CD14-positive monocyte (primary cell): ENCODE data around the gene KLC3. TPM values are rescaled to one million over a fixed set of nuclear protein-coding genes. Genes with fewer than 3 reads are reported as not detected.

Experiments
- DNase-seq, 3 donors: peaks; one replicate each; pipeline ENCODE4 v3.0.0-alpha.2; 2011 to 2022
- H2AFZ ChIP-seq: 2 replicates; pipeline ENCODE4 v1.6.0; 2012; ENCODE audit warnings: mild to moderate bottlenecking, low read depth, low read length, inconsistent platforms; ENCODE audit not compliant: insufficient read depth, poor library complexity, severe bottlenecking
- H3K27ac ChIP-seq, 2 donors: 1 replicate in 1 of 2; 2 replicates in 1 of 2; pipeline ENCODE4 v1.5.1; 2012 to 2013; ENCODE audit warnings: low read length in 2 of 2, control low read depth in 1 of 2, inconsistent platforms in 1 of 2, low read depth in 1 of 2, mild to moderate bottlenecking in 1 of 2
- H3K27me3 ChIP-seq, 2 donors: one replicate each; pipeline versions ENCODE4 v1.6.0 to v1.6.1; 2011 to 2013; ENCODE audit warnings: low read length in 2 of 2; ENCODE audit not compliant: control insufficient read depth in 2 of 2, insufficient read depth in 2 of 2
- H3K36me3 ChIP-seq, 2 donors: replicated peaks in 1 of 2; 1 replicate in 1 of 2; 2 replicates in 1 of 2; pipeline versions ENCODE4 v1.5.1 to v1.6.1; 2012 to 2013; ENCODE audit warnings: low read length in 2 of 2, control low read depth in 1 of 2, inconsistent platforms in 1 of 2, mild to moderate bottlenecking in 1 of 2; ENCODE audit not compliant: insufficient read depth in 2 of 2, control insufficient read depth in 1 of 2
- H3K4me1 ChIP-seq, 2 donors: 1 replicate in 1 of 2; 2 replicates in 1 of 2; pipeline versions ENCODE4 v1.5.1 to v1.6.1; 2012 to 2013; ENCODE audit warnings: low read length in 2 of 2, control low read depth in 1 of 2, inconsistent platforms in 1 of 2, mild to moderate bottlenecking in 1 of 2, moderate library complexity in 1 of 2; ENCODE audit not compliant: insufficient read depth in 2 of 2, control insufficient read depth in 1 of 2
- H3K4me2 ChIP-seq: replicated peaks from 2 replicates; pipeline ENCODE3; 2012; ENCODE audit warnings: low read length, moderate library complexity, mild to moderate bottlenecking; ENCODE audit not compliant: poor library complexity, severe bottlenecking; ENCODE audit errors: extremely low read depth
- H3K4me3 ChIP-seq, 3 experiments: fragments of 200-600 bp in 1 of 3; sonication (generic) in 1 of 3; replicated peaks in 1 of 3; 1 replicate in 2 of 3; 2 replicates in 1 of 3; pipeline ENCODE4 v1.5.1; 2011 to 2013; ENCODE audit warnings: low read length in 3 of 3, mild to moderate bottlenecking in 3 of 3, control low read depth in 2 of 3, low read depth in 2 of 3, inconsistent platforms in 1 of 3, moderate library complexity in 1 of 3
- H3K79me2 ChIP-seq: 2 replicates; pipeline ENCODE4 v1.6.0; 2012; ENCODE audit warnings: mild to moderate bottlenecking, control low read depth, inconsistent platforms, low read length, moderate library complexity; ENCODE audit not compliant: insufficient read depth
- H3K9ac ChIP-seq: 2 replicates; pipeline ENCODE4 v1.6.0; 2017; ENCODE audit warnings: low read length, mild to moderate bottlenecking; ENCODE audit not compliant: insufficient read depth, poor library complexity, severe bottlenecking
- H3K9me3 ChIP-seq, 2 donors: replicated peaks in 1 of 2; 1 replicate in 1 of 2; 2 replicates in 1 of 2; pipeline versions ENCODE4 v1.5.1 to v1.6.1; 2012 to 2013; ENCODE audit warnings: low read length in 2 of 2, control low read depth in 1 of 2; ENCODE audit not compliant: control insufficient read depth in 1 of 2, insufficient read depth in 1 of 2
- H4K20me1 ChIP-seq: 2 replicates; pipeline ENCODE4 v1.6.0; 2012; ENCODE audit warnings: mild to moderate bottlenecking, low read length, control low read depth, moderate library complexity; ENCODE audit not compliant: insufficient read depth
- H3K27ac Mint-ChIP-seq, 7 donors: one replicate each; pipeline ENCODE4 v1.8.0; 2020; ENCODE audit warnings: mild to moderate bottlenecking in 7 of 7, mixed read lengths in 7 of 7, moderate library complexity in 6 of 7, inconsistent platforms in 2 of 7
- H3K27me3 Mint-ChIP-seq, 3 donors: one replicate each; pipeline ENCODE4 v1.8.0; 2021 to 2022; ENCODE audit warnings: low read depth in 3 of 3, mild to moderate bottlenecking in 3 of 3, mixed read lengths in 3 of 3, moderate library complexity in 3 of 3, inconsistent platforms in 1 of 3
- H3K36me3 Mint-ChIP-seq, 2 donors: one replicate each; pipeline ENCODE4 v1.8.0; 2020; ENCODE audit warnings: mixed read lengths in 2 of 2, inconsistent platforms in 1 of 2, mild to moderate bottlenecking in 1 of 2
- H3K4me1 Mint-ChIP-seq: one replicate; pipeline ENCODE4 v1.8.0; 2020; ENCODE audit warnings: mild to moderate bottlenecking, mixed read lengths
- H3K4me3 Mint-ChIP-seq, 2 donors: one replicate each; pipeline ENCODE4 v1.8.0; 2020; ENCODE audit warnings: mild to moderate bottlenecking in 2 of 2, mixed read lengths in 2 of 2, moderate library complexity in 1 of 2
- H3K9me3 Mint-ChIP-seq, 7 donors: one replicate each; pipeline ENCODE4 v1.8.0; 2020 to 2022; ENCODE audit warnings: mixed read lengths in 7 of 7, mild to moderate bottlenecking in 6 of 7, moderate library complexity in 6 of 7, inconsistent platforms in 2 of 7
- CTCF ChIP-seq: fragments of 200-600 bp; IDR thresholded peaks from one replicate; pipeline ENCODE4 v1.8.0; 2022; ENCODE audit warnings: antibody characterized with exemption, mild to moderate bottlenecking
- WGBS: methylation state at CpG from one replicate; pipeline ENCODE4 v1.1.5; 2013; ENCODE audit warnings: missing lambda C conversion rate; ENCODE audit not compliant: insufficient coverage; 5-methylcytosine and 5-hydroxymethylcytosine counted together
- intact Hi-C, 2 donors: fragments of 100-400 bp; cut with micrococcal nuclease; formaldehyde crosslinking; loops; one replicate each; pipeline versions ENCODE4 v1.15.0 to v1.15.1; 2023
- polyA plus RNA-seq, 3 donors: library from polyadenylated mRNA; depleted of rRNA in 1 of 3; unstranded in 2 of 3; stranded (reverse) in 1 of 3; fragments of 300-500 nt in 2 of 3; fragments of >200 nt in 1 of 3; fragmentation: Illumina TruSeq in 2 of 3; gene quantifications; 1 replicate in 2 of 3; 2 replicates in 1 of 3; pipeline ENCODE4 v1.2.3, GENCODE V29; 2012 to 2021

KLC3 gene
- polyA plus RNA-seq, 3 donors: not detected

- H3K9ac ChIP-seq: no peak overlapping the region
- Mint-ChIP-seq H3K4me1 (peaks cover 7% of the 10 kb centered on the region), H3K27me3 (no peaks in the 10 kb centered on the region), H3K36me3 (peaks cover 56 to 90% of the 10 kb centered on the region in 2 donors), H3K4me3 (no peak overlapping the region), H3K27ac (peak overlapping the region in 4 of 7 donors; percentile 21 to 98 (median 88)), H3K9me3 (peaks cover 0 to 17% (median 0%) of the 10 kb centered on the region in 7 donors)
- no peak for TF ChIP-seq CTCF
- peaks cover 0 to 8% of the 10 kb centered on the region in 2 donors for H3K4me1 ChIP-seq
- peaks cover 17 to 72% of the 10 kb centered on the region in 2 donors for H3K36me3 ChIP-seq
- no peak for DNase-seq
- no peak overlapping the region for H3K27ac ChIP-seq
- H3K9me3 ChIP-seq: peaks cover 0 to 5% of the 10 kb centered on the region in 2 donors
- intact Hi-C loops: no loop called here
- H3K79me2 ChIP-seq: no peaks in the 10 kb centered on the region
- no peaks in the 10 kb centered on the region for H4K20me1 ChIP-seq
- no peak overlapping the region for H2AFZ ChIP-seq
- no peak overlapping the region for H3K4me3 ChIP-seq
- no peaks in the 10 kb centered on the region for H3K27me3 ChIP-seq
- no peak overlapping the region for H3K4me2 ChIP-seq
Measured at GRCh38 chr19:45295873-45296272, 44.7 kb upstream of the KLC3 start.

- no peaks in the 10 kb centered on the region for H3K79me2 ChIP-seq
- peaks cover 15 to 71% of the 10 kb centered on the region in 2 donors for H3K36me3 ChIP-seq
- peaks cover 0 to 5% of the 10 kb centered on the region in 2 donors for H3K9me3 ChIP-seq
- H3K4me3 ChIP-seq: no peak overlapping the region
- H3K4me2 ChIP-seq: no peak overlapping the region
- WGBS: no CpG with 5 or more reads among the region's 4 CpGs
- Mint-ChIP-seq H3K4me3 (no peak overlapping the region), H3K9me3 (peaks cover 0 to 16% (median 0%) of the 10 kb centered on the region in 7 donors), H3K27ac (peak overlapping the region in 5 of 7 donors; percentile 85 to 98 (median 92)), H3K27me3 (no peaks in the 10 kb centered on the region), H3K36me3 (peaks cover 54 to 88% of the 10 kb centered on the region in 2 donors), H3K4me1 (peaks cover 7% of the 10 kb centered on the region)
- no peak overlapping the region for H2AFZ ChIP-seq
- DNase-seq: peak; percentile 63 to 85 (median 82)
- intact Hi-C loops: no loop called here
- no peak for TF ChIP-seq CTCF
- no peaks in the 10 kb centered on the region for H4K20me1 ChIP-seq
- peaks cover 0 to 8% of the 10 kb centered on the region in 2 donors for H3K4me1 ChIP-seq
- H3K9ac ChIP-seq: no peak overlapping the region
- no peaks in the 10 kb centered on the region for H3K27me3 ChIP-seq
- no peak overlapping the region for H3K27ac ChIP-seq
Measured at GRCh38 chr19:45296355-45296754, 44.2 kb upstream of the KLC3 start.
